ENCODE measurements around the gene CACNA1H.
"Not testable (repeated sequence)": the region's sequence is repeated elsewhere in the genome, so short reads cannot be mapped to it uniquely, and the experiment has no call there.

The CACNA1H gene

DNA sequence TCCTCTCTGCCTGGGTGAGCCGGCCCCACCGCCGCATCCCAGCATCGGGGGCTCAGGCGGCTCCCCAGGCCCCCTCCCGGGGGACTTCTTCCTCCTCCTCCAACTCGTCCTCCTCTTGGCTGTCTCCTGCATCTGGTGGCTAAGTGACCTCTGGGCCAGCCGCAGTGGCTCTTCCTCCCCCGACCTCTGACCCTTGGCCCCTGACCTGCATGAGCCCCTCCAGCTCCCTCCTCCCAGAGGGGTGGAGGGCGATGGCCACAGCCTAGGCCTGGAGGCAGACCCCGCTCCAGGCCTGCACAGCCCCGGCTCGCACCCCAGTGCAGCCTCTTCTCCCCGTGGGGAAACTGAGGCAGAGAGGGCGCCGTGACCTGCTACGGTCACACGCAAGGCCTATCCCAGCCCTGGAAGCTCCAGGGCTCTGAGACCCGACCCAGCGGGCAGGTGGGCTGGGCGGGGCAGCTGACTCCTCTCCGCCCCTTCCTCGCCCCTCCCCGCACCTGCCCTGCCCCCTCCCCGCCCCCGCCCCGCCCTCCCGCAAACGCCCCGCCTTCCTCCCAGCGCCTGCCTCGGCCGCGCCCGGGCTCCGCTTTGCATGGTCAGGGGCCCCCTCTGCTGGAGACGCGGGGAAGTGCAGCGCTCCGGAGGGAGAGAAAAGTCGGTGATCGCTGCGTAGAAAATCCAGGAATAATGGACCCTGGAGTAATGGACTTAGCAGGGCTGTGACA, 96.3 kb downstream of the CACNA1H start:
- H3K36me3 ChIP-seq (ENCODE audit: control insufficient read depth, low read length); H3K27ac ChIP-seq (ENCODE audit: low read depth, low read length); H3K4me1 ChIP-seq (ENCODE audit: control insufficient read depth, low read length); H3K79me2 ChIP-seq (ENCODE audit: control insufficient read depth, low read length); H3F3A ChIP-seq (ENCODE audit: control insufficient read depth, insufficient read depth); H3K27me3 ChIP-seq (ENCODE audit: control insufficient read depth, low read length); H3K4me2 ChIP-seq (ENCODE audit: low read length); H3K4me3 ChIP-seq (ENCODE audit: low read length); H3K9me3 ChIP-seq (ENCODE audit: control insufficient read depth, insufficient read depth, low read length); H3K9me2 ChIP-seq (replicated peaks; ENCODE audit: control insufficient read depth, low read length); H4K20me1 ChIP-seq (ENCODE audit: control insufficient read depth, insufficient read depth, low read depth, low read length): not testable (repeated sequence)

DNA sequence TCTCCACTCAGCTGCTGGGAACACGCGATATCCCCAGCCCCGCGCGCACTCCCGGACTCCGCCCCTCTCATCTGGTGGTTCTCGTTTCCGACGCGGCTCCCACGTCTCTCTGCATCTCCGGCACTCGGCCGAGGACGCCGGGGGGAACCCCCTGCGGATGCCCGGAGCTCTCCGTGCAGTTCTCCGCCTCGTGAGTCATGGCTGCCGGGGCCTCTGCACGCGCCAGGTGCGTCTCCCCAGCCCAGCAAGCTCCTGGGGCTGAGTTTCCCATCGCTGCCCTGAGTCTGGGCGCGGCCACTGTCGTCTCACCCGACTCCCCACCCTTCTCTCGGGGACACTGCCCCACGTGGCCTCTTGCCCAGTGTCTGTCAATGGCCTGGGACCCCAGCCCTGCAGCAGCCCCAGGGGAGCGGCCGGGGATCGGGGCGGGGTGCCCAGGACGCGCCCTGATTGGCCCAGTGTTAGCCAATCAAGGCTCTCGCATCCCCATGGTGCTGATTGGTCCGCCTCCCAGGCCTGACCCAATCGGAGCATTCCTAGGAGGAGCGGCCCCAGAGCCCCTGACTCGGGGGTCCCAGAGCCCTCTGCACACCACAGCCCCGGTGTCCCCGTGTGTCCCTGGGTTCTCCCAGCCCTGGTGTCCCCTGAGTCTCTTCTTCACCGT, 100.9 kb downstream of the CACNA1H start:
- not testable (repeated sequence) for H3K4me3 ChIP-seq (ENCODE audit: low read length); H3K27me3 ChIP-seq (ENCODE audit: control insufficient read depth, low read length); H3F3A ChIP-seq (ENCODE audit: control insufficient read depth, insufficient read depth); H4K20me1 ChIP-seq (ENCODE audit: control insufficient read depth, insufficient read depth, low read depth, low read length); H3K79me2 ChIP-seq (ENCODE audit: control insufficient read depth, low read length); H3K4me2 ChIP-seq (ENCODE audit: low read length); H3K4me1 ChIP-seq (ENCODE audit: control insufficient read depth, low read length); H3K9me2 ChIP-seq (replicated peaks; ENCODE audit: control insufficient read depth, low read length); H3K36me3 ChIP-seq (ENCODE audit: control insufficient read depth, low read length); H3K27ac ChIP-seq (ENCODE audit: low read depth, low read length); H3K9me3 ChIP-seq (ENCODE audit: control insufficient read depth, insufficient read depth, low read length)

DNA sequence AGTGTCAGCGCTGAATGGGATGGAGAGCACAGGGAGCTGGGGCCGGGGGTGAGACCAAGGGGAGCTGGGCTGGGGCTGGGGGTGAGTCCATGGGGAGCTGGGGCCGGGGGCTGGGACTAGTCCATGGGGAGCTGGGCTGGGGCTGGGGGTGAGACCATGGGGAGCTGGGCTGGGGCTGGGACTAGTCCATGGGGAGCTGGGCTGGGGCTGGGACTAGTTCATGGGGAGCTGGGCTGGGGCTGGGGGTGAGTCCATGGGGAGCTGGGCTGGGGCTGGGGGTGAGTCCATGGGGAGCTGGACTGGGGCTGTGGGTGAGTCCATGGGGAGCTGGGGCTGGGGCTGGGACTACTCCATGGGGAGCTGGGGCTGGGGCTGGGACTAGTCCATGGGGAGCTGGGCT, 101.9 kb downstream of the CACNA1H start:
- not testable (repeated sequence) for H3F3A ChIP-seq (ENCODE audit: control insufficient read depth, insufficient read depth); H4K20me1 ChIP-seq (ENCODE audit: control insufficient read depth, insufficient read depth, low read depth, low read length); H3K36me3 ChIP-seq (ENCODE audit: control insufficient read depth, low read length); H3K27ac ChIP-seq (ENCODE audit: low read depth, low read length); H3K79me2 ChIP-seq (ENCODE audit: control insufficient read depth, low read length); H3K4me3 ChIP-seq (ENCODE audit: low read length); H3K4me1 ChIP-seq (ENCODE audit: control insufficient read depth, low read length); H3K27me3 ChIP-seq (ENCODE audit: control insufficient read depth, low read length); H3K9me3 ChIP-seq (ENCODE audit: control insufficient read depth, insufficient read depth, low read length); H3K9me2 ChIP-seq (replicated peaks; ENCODE audit: control insufficient read depth, low read length); H3K4me2 ChIP-seq (ENCODE audit: low read length)

DNA sequence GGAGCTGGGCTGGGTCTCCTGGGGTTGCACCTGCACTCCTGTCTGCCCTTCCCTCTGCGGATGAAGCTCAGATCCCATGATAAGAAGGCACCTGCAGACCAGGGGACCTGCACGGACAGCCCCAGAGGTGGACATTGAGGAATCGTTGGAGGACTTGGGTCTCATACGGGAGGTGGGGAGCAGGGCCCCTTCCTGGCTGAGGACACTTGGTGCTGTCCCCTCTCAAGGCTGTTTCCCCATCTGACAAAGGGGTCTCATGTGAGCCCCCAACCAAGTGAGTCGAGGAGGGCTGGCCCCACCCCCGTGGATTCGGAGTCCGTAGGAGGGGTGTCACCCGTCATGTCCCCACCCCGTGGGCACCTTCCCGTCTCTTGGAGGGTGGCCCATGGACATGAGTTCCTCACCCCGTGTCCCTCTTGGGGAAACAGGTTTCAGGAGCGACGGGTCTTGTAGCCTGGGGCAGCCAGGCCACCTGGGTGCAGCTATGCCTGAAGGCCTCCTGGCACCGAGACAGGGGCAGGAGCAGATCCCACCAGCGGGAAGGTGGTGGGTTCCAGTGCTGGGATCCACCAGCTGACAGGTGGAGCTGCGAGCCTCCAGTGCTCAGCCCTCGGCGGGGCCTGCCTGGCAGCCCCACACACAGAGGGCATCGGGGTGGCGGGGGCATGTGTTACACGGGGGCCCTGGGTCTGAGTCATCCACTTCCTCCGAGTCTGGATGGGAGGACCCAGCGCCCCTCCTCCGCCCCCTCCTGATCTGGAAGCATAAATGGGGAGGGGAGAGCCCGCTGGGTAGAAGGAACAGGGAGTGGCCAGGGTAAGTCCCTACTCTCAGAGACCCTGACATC, 102.6 kb downstream of the CACNA1H start, which contains the start of gene TPSD1:
Gene TPSD1, plus strand, starts transcription at position 794 of the 847 bp plus-strand sequence. CDS start 212 bp downstream, outside the sequence.
- not testable (repeated sequence) for H3K27ac ChIP-seq (ENCODE audit: low read depth, low read length); H3K9me3 ChIP-seq (ENCODE audit: control insufficient read depth, insufficient read depth, low read length); H3K4me2 ChIP-seq (ENCODE audit: low read length); H3K79me2 ChIP-seq (ENCODE audit: control insufficient read depth, low read length); H3K27me3 ChIP-seq (ENCODE audit: control insufficient read depth, low read length); H3K9me2 ChIP-seq (replicated peaks; ENCODE audit: control insufficient read depth, low read length); H3K36me3 ChIP-seq (ENCODE audit: control insufficient read depth, low read length); H3F3A ChIP-seq (ENCODE audit: control insufficient read depth, insufficient read depth); H3K4me1 ChIP-seq (ENCODE audit: control insufficient read depth, low read length); H3K4me3 ChIP-seq (ENCODE audit: low read length); H4K20me1 ChIP-seq (ENCODE audit: control insufficient read depth, insufficient read depth, low read depth, low read length)

DNA sequence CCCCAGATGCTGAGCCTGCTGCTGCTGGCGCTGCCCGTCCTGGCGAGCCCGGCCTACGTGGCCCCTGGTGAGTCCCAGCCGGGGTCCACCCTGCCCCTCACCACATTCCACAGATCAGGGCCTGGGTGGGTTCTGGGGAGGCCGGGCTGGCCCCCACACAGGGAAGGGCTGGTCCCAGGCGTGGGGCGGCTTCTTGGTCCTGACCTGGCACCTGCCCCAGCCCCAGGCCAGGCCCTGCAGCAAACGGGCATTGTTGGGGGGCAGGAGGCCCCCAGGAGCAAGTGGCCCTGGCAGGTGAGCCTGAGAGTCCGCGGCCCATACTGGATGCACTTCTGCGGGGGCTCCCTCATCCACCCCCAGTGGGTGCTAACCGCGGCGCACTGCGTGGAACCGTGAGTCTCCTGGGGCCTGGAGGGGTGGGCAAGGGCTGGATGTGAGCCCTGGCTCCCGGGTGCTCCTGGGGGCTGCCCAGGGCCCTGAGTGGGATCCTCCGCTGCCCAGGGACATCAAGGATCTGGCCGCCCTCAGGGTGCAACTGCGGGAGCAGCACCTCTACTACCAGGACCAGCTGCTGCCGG, 103.5 kb downstream of the CACNA1H start:
- not testable (repeated sequence) for H3F3A ChIP-seq (ENCODE audit: control insufficient read depth, insufficient read depth); H3K36me3 ChIP-seq (ENCODE audit: control insufficient read depth, low read length); H3K9me3 ChIP-seq (ENCODE audit: control insufficient read depth, insufficient read depth, low read length); H3K4me1 ChIP-seq (ENCODE audit: control insufficient read depth, low read length); H3K27me3 ChIP-seq (ENCODE audit: control insufficient read depth, low read length); H4K20me1 ChIP-seq (ENCODE audit: control insufficient read depth, insufficient read depth, low read depth, low read length); H3K4me3 ChIP-seq (ENCODE audit: low read length); H3K4me2 ChIP-seq (ENCODE audit: low read length); H3K9me2 ChIP-seq (replicated peaks; ENCODE audit: control insufficient read depth, low read length); H3K79me2 ChIP-seq (ENCODE audit: control insufficient read depth, low read length); H3K27ac ChIP-seq (ENCODE audit: low read depth, low read length)

All from DOHH2 (cell line).